HG03469 (cell line): ENCODE data around the gene IL1B.

Experiments used
- ATAC-seq: cut with Tn5 transposase; IDR thresholded peaks from one replicate; pipeline ENCODE4 v1.9.1; 2021; ENCODE audit warnings: mild to moderate bottlenecking, moderate library complexity, moderate number of reproducible peaks; ENCODE audit not compliant: unreplicated experiment

Gene IL1B

GRCh38 chr2:112811276-112811831, 25.2 kb downstream of the IL1B start:
- no peak for ATAC-seq

- ATAC-seq = no peak
Measured at GRCh38 chr2:112809112-112809511, 27.5 kb downstream of the IL1B start.

- no peak for ATAC-seq
Measured at GRCh38 chr2:112807233-112807807, 29.3 kb downstream of the IL1B start.

- ATAC-seq = no peak
Measured at GRCh38 chr2:112805542-112805941, 31.0 kb downstream of the IL1B start.

GRCh38 chr2:112803691-112804521, 32.7 kb downstream of the IL1B start:
- no peak for ATAC-seq

- ATAC-seq = no peak
Measured at GRCh38 chr2:112800881-112801583, 35.5 kb downstream of the IL1B start.

- no peak for ATAC-seq
Measured at GRCh38 chr2:112798979-112799975, 37.3 kb downstream of the IL1B start.

- ATAC-seq = no peak
Measured at GRCh38 chr2:112796486-112796885, 40.1 kb downstream of the IL1B start.

GRCh38 chr2:112795774-112796173, 40.8 kb downstream of the IL1B start:
- no peak for ATAC-seq

- no peak for ATAC-seq
Measured at GRCh38 chr2:112794841-112795240, 41.7 kb downstream of the IL1B start.

GRCh38 chr2:112794131-112794733, 42.3 kb downstream of the IL1B start:
- ATAC-seq = no peak

- no peak for ATAC-seq
Measured at GRCh38 chr2:112793449-112793978, 43.1 kb downstream of the IL1B start.

- ATAC-seq = no peak
Measured at GRCh38 chr2:112792419-112792818, 44.2 kb downstream of the IL1B start.

- no peak for ATAC-seq
Measured at GRCh38 chr2:112791693-112792230, 44.8 kb downstream of the IL1B start.

GRCh38 chr2:112791019-112791418, 45.6 kb downstream of the IL1B start:
- ATAC-seq = no peak

- ATAC-seq = no peak
Measured at GRCh38 chr2:112790305-112790704, 46.3 kb downstream of the IL1B start.

GRCh38 chr2:112789186-112789585, 47.4 kb downstream of the IL1B start:
- ATAC-seq = no peak

GRCh38 chr2:112788653-112789052, 47.9 kb downstream of the IL1B start:
- no peak for ATAC-seq

GRCh38 chr2:112787729-112788393, 48.7 kb downstream of the IL1B start:
- no peak for ATAC-seq
